K562 (cell line): ENCODE results near the gene DSG2. TPM values are rescaled to one million over a fixed set of nuclear protein-coding genes. Genes with fewer than 3 reads are reported as not detected.

Experiments
- CTBP1 ChIP-seq: fragments of 450-650 bp; IDR thresholded peaks from 2 replicates; pipeline ENCODE4 v1.6.1; 2016; ENCODE audit warnings: borderline replicate concordance
- FOXA1 ChIP-seq: fragments of 450-650 bp; IDR thresholded peaks from 2 replicates; pipeline ENCODE4 v1.6.1; 2016; ENCODE audit warnings: mild to moderate bottlenecking, borderline replicate concordance
- HDGF ChIP-seq: fragments of 450-650 bp; IDR thresholded peaks from 2 replicates; pipeline ENCODE4 v1.6.1; 2016
- KDM5B ChIP-seq: fragments of 200-600 bp; sonication (generic); IDR thresholded peaks from 2 replicates; pipeline ENCODE4 v1.6.1; 2012; ENCODE audit warnings: low read depth, mild to moderate bottlenecking, moderate library complexity, low read length, control low read depth, inconsistent platforms; ENCODE audit not compliant: insufficient replicate concordance
- MGA ChIP-seq: fragments of 450-650 bp; IDR thresholded peaks from 2 replicates; pipeline ENCODE4 v1.6.1; 2016; ENCODE audit warnings: mild to moderate bottlenecking, moderate library complexity
- MXI1 ChIP-seq: IDR thresholded peaks from 2 replicates; pipeline ENCODE4 v1.6.1; 2011; ENCODE audit warnings: low read depth, mild to moderate bottlenecking, improper control_type of control experiment, low read length
- NONO ChIP-seq, 2 experiments: fragments of 200-400 bp in 1 of 2; fragments of 450-650 bp in 1 of 2; formaldehyde crosslinking in 1 of 2; IDR thresholded peaks; 2 replicates each; pipeline ENCODE4 v1.6.1; 2017; ENCODE audit warnings: low read depth in 2 of 2, mild to moderate bottlenecking in 2 of 2, moderate library complexity in 2 of 2, low read length in 1 of 2
- PHF20 ChIP-seq: fragments of 450-650 bp; IDR thresholded peaks from 2 replicates; pipeline ENCODE4 v1.6.1; 2018; ENCODE audit not compliant: partially characterized antibody
- TFAM ChIP-seq: fragments of 250-450 bp; sonication (Bioruptor Pico); conservative IDR thresholded peaks from 2 replicates; pipeline ENCODE4 v1.5.0; 2021; ENCODE audit warnings: mild to moderate bottlenecking, moderate library complexity
- ZBTB7A ChIP-seq: IDR thresholded peaks from 2 replicates; pipeline ENCODE4 v1.6.1; 2011; ENCODE audit warnings: low read depth, mild to moderate bottlenecking, low read length, moderate library complexity, borderline replicate concordance; ENCODE audit not compliant: control insufficient read depth
- ZNF217 ChIP-seq: sonication (generic); formaldehyde crosslinking; IDR thresholded peaks from 2 replicates; pipeline ENCODE4 v1.8.0; 2022; ENCODE audit warnings: mild to moderate bottlenecking, missing genetic modification reagents
- ZNF316 ChIP-seq: fragments of 450-650 bp; IDR thresholded peaks from 2 replicates; pipeline ENCODE4 v1.6.1; 2016
- ZNF785 ChIP-seq: fragments of 250-450 bp; sonication (Bioruptor Pico); IDR thresholded peaks from 2 replicates; pipeline ENCODE4 v1.4.0; 2020; ENCODE audit warnings: mild to moderate bottlenecking
- polyA plus RNA-seq, 8 experiments: library from polyadenylated mRNA; depleted of rRNA in 4 of 8; stranded (reverse) in 5 of 8; unstranded in 3 of 8; fragments of >200 nt; fragmentation: Nextera tagmentation in 2 of 8; fragmentation: Illumina TruSeq in 1 of 8; extraction: Ambion mirVana in 2 of 8; extraction: Trizol in 1 of 8; gene quantifications; 2 replicates each; pipeline versions ENCODE4 v1.2.1 to v1.2.3, GENCODE V29; 2011 to 2014; ENCODE audit warnings: inconsistent platforms in 1 of 8, missing spikeins in 1 of 8
- total RNA-seq, 7 experiments: library from RNA; depleted of rRNA in 6 of 7; stranded (reverse); fragments of >200 nt in 6 of 7; fragmentation: Illumina TruSeq in 2 of 7; extraction: Trizol in 2 of 7; gene quantifications; 2 replicates each; pipeline versions ENCODE4 v1.2.1 to v1.2.3, GENCODE V29; 2011 to 2021; ENCODE audit warnings: low replicate concordance in 1 of 7
- TF ChIP-seq, protein P1 (sequence below): fragments of 450-650 bp; formaldehyde crosslinking; IDR thresholded peaks from 2 replicates; pipeline ENCODE4 v1.4.0; 2020; ENCODE audit warnings: mild to moderate bottlenecking, mixed read lengths

DSG2 gene
- total and polyA plus RNA-seq, 9 of the 15 experiments (the other 6 are each of a cell fraction or from before 2014, with no cell fraction given), result 16.9 to 68.6 (median 41.3) TPM

DNA sequence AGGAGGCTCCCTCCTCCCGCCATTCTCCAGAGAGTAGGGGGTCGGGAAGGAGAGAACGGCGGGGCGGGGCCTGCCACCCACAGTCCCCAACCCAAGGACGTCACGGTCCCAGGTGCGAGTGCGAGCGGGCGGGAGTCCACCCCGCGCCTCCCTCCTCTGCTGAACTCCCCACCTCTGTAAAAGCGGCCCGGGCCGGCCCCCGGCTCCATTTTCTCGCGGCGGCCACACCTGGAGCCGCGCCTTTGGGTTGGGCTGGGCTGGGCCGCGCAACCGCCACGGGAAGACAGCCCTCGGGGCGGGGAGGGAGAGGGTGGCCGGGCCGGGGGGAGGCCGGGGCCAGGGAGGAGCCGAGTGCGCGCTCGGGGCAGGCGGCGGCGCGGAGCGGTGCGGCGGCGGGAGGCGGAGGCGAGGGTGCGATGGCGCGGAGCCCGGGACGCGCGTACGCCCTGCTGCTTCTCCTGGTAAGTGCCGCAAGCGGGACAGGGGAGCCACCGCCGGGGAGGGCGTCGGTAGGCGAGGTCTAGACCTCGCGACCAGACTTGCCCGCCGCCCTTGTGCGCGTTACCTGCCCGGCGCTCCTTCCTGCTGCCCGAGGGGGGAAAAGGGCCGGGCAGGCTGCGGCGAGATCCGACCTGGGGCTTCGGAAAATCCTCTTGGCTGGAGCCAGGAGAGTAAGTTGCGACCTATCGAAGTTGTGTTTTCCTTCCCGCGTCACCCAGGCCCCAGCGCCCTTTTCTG lies at the start of gene DSG2 (continued):
- TF ChIP-seq MGA, result peak; percentile 60
- TF ChIP-seq KDM5B, result peak; percentile 78
- no peak for TF ChIP-seq ZNF217 (CRISPR knock-in tag)
- peak; percentile 34; the same call in 1 of the 2 replicates for TF ChIP-seq ZBTB7A
- TF ChIP-seq CTBP1, result peak; percentile 75
- no peak for TF ChIP-seq PHF20
- no peak for TF ChIP-seq TFAM (CRISPR knock-in tag)
- TF ChIP-seq, protein P1, sequence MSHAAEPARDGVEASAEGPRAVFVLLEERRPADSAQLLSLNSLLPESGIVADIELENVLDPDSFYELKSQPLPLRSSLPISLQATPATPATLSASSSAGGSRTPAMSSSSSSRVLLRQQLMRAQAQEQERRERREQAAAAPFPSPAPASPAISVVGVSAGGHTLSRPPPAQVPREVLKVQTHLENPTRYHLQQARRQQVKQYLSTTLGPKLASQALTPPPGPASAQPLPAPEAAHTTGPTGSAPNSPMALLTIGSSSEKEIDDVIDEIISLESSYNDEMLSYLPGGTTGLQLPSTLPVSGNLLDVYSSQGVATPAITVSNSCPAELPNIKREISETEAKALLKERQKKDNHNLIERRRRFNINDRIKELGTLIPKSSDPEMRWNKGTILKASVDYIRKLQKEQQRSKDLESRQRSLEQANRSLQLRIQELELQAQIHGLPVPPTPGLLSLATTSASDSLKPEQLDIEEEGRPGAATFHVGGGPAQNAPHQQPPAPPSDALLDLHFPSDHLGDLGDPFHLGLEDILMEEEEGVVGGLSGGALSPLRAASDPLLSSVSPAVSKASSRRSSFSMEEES (CRISPR knock-in tag), result no peak
- no peak for TF ChIP-seq MXI1
- TF ChIP-seq FOXA1, result no peak
- peak; percentile 45 to 74; a peak in 3 of 4 replicates for TF ChIP-seq NONO (IDR thresholded peaks at IDR 0.05; ENCODE audit: low read depth in 2 of 2, low read length in 1 of 2)
- TF ChIP-seq ZNF316, result no peak
- no peak for TF ChIP-seq HDGF
- no peak for TF ChIP-seq ZNF785 (CRISPR knock-in tag)
